Articular chondrocyte of knee joint (primary cell): ENCODE results near the gene UBE2D1. TPM values are rescaled to one million over a fixed set of nuclear protein-coding genes. Genes with fewer than 3 reads are reported as not detected.

ENCODE experiments used
- total RNA-seq: library from RNA; depleted of rRNA; stranded (reverse); fragments of >200 nt; gene quantifications from 2 replicates; pipeline ENCODE4 v1.2.3, GENCODE V29; 2012

UBE2D1 gene
- 27.8 and 29.4 TPM in 2 replicates for total RNA-seq

DNA sequence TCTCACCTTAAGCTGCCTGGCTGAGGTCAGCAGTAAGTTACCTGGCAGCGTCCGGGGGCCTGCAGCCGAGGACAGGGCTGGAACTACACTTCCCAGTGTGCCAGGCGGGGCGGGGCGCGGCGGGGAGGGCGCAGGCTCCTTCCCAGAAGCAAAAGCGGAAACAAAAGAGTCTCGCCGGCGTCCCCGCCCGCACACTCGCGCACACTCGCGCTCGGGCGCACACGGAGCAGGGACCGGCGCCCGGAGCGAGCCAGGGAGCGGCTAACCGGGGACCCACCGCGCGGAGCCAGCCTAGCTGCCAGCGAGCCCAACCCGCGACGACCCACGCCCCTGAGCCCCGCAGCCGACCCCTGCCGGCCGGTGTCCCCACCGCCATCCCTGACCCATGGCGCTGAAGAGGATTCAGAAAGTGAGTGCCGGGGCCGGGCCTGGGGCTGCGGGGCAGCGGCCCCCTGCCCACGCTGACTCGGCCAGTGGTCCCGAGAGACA lies at the start of gene UBE2D1:
UBE2D1 (plus strand) TSS at position 190 of the 489 bp plus-strand sequence; CDS start at position 386, 196 bp downstream.

DNA sequence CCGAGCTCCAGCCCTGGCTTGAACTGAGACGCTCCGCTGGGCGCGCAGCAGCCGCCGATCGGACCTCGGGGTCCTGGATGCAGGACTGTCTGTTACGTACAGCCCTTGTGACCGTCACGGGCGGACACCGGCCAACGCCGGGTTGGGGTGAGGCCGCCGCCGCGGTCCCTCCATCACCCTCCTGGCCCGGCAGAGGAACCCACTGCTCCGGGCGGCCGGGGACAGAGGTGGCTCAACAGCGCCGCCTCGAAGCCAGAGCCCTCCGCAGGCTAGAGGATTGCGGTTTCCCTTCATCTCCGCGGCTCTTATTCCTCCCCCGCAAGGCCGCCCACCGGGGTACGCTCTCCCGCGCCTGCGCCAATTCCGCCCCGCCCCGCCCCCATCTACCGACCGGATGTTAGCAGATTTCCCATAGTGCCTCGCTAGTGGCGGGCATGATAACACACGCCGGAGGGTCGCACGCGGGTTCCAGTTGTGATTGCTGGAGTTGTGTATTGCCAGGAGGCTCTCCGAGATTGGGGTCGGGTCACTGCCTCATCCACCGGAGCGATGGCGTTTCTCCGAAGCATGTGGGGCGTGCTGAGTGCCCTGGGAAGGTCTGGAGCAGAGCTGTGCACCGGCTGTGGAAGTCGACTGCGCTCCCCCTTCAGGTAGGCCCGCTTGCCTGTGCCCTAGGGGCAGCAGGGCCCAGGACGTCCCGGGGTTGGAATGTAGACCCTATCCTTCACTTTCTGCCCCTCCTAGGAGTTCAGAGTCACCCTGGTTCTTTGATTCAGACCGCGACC lies 50.4 kb downstream of the UBE2D1 start, which contains the start of gene TFAM:
TFAM (plus strand) TSS at position 412 of the 785 bp plus-strand sequence; CDS start at position 550, 138 bp downstream.

Other genes with a start within 250 kb of the UBE2D1 start
- gene IPMK, start 67.1 kb upstream of the UBE2D1 start, total RNA-seq: 16.3 and 19.7 TPM in 2 replicates
- gene CISD1, start 65.8 kb upstream of the UBE2D1 start, total RNA-seq: 36.2 and 36.8 TPM in 2 replicates
- gene TFAM, start 50.4 kb downstream of the UBE2D1 start, total RNA-seq: 24.3 and 25.1 TPM in 2 replicates
- 204 and 209 TPM in 2 replicates for gene BICC1, start 177.9 kb downstream of the UBE2D1 start, total RNA-seq